K562 (cell line): Measurements from ENCODE around the gene EPHA10. TPM values are rescaled to one million over a fixed set of nuclear protein-coding genes. Genes with fewer than 3 reads are reported as not detected.

Experiments
- CBX1 ChIP-seq: sonication (generic); IDR thresholded peaks from 2 replicates; pipeline ENCODE4 v1.6.1; 2016; ENCODE audit warnings: antibody characterized with exemption, low read depth, mild to moderate bottlenecking
- CTCF ChIP-seq, 3 experiments: IDR thresholded peaks in 2 of 3; conservative IDR thresholded peaks in 1 of 3; 2 replicates each; pipeline ENCODE4 v1.5.1; 2011 to 2012; ENCODE audit warnings: low read length in 3 of 3, mild to moderate bottlenecking in 3 of 3, control low read depth in 2 of 3, improper control_type of control experiment in 1 of 3, inconsistent platforms in 1 of 3, low read depth in 1 of 3, mixed read lengths in 1 of 3, moderate library complexity in 1 of 3; ENCODE audit not compliant: insufficient read depth in 2 of 3
- ELK1 ChIP-seq: sonication (generic); formaldehyde crosslinking; IDR thresholded peaks from 2 replicates; pipeline ENCODE4 v1.8.1; 2022; ENCODE audit warnings: missing genetic modification reagents
- FUS ChIP-seq: fragments of 200-400 bp; formaldehyde crosslinking; optimal IDR thresholded peaks from 2 replicates; pipeline ENCODE3; 2017; ENCODE audit warnings: low read depth, low read length
- NR4A1 ChIP-seq, 2 experiments: fragments of 250-450 bp in 1 of 2; fragments of 450-650 bp in 1 of 2; sonication (Bioruptor Pico) in 1 of 2; IDR thresholded peaks; 2 replicates each; pipeline versions ENCODE4 v1.4.0 to v1.6.1; 2016 to 2020; ENCODE audit warnings: mild to moderate bottlenecking in 2 of 2, missing compliant biosample characterization in 1 of 2, missing genetic modification characterization in 1 of 2, moderate library complexity in 1 of 2
- PTBP1 ChIP-seq: fragments of 200-400 bp; formaldehyde crosslinking; IDR thresholded peaks from 2 replicates; pipeline ENCODE4 v1.6.1; 2017; ENCODE audit warnings: low read depth, low read length
- RFX1 ChIP-seq: fragments of 450-650 bp; IDR thresholded peaks from 2 replicates; pipeline ENCODE4 v1.6.1; 2016; ENCODE audit warnings: mild to moderate bottlenecking, moderate library complexity
- SAFB ChIP-seq: fragments of 200-400 bp; formaldehyde crosslinking; IDR thresholded peaks from 2 replicates; pipeline ENCODE4 v1.6.1; 2017; ENCODE audit warnings: low read depth, low read length, borderline replicate concordance
- SMARCA5 ChIP-seq: fragments of 450-650 bp; IDR thresholded peaks from 2 replicates; pipeline ENCODE4 v1.6.1; 2016
- TARDBP ChIP-seq: fragments of 450-650 bp; IDR thresholded peaks from 2 replicates; pipeline ENCODE4 v1.6.1; 2016
- TEAD2 ChIP-seq: fragments of 450-650 bp; IDR thresholded peaks from 2 replicates; pipeline ENCODE4 v1.6.1; 2016; ENCODE audit warnings: missing genetic modification characterization, control low read depth, missing compliant biosample characterization
- polyA plus RNA-seq, 8 experiments: library from polyadenylated mRNA; depleted of rRNA in 4 of 8; stranded (reverse) in 5 of 8; unstranded in 3 of 8; fragments of >200 nt; fragmentation: Nextera tagmentation in 2 of 8; fragmentation: Illumina TruSeq in 1 of 8; extraction: Ambion mirVana in 2 of 8; extraction: Trizol in 1 of 8; gene quantifications; 2 replicates each; pipeline versions ENCODE4 v1.2.1 to v1.2.3, GENCODE V29; 2011 to 2014; ENCODE audit warnings: inconsistent platforms in 1 of 8, missing spikeins in 1 of 8
- total RNA-seq, 7 experiments: library from RNA; depleted of rRNA in 6 of 7; stranded (reverse); fragments of >200 nt in 6 of 7; fragmentation: Illumina TruSeq in 2 of 7; extraction: Trizol in 2 of 7; gene quantifications; 2 replicates each; pipeline versions ENCODE4 v1.2.1 to v1.2.3, GENCODE V29; 2011 to 2021; ENCODE audit warnings: low replicate concordance in 1 of 7
- TF ChIP-seq, protein P1 (sequence below): sonication (generic); formaldehyde crosslinking; IDR thresholded peaks from 2 replicates; pipeline ENCODE4 v1.8.1; 2023; ENCODE audit warnings: missing genetic modification reagents, mild to moderate bottlenecking, borderline replicate concordance
- TF ChIP-seq, protein P2 (sequence below): sonication (generic); formaldehyde crosslinking; IDR thresholded peaks from 2 replicates; pipeline ENCODE4 v1.8.0; 2022; ENCODE audit warnings: mild to moderate bottlenecking, missing genetic modification reagents, borderline replicate concordance

Gene EPHA10
- total and polyA plus RNA-seq, 9 of the 15 experiments (the other 6 are each of a cell fraction or from before 2014, with no cell fraction given) = 0.03 TPM; not detected in 8

DNA sequence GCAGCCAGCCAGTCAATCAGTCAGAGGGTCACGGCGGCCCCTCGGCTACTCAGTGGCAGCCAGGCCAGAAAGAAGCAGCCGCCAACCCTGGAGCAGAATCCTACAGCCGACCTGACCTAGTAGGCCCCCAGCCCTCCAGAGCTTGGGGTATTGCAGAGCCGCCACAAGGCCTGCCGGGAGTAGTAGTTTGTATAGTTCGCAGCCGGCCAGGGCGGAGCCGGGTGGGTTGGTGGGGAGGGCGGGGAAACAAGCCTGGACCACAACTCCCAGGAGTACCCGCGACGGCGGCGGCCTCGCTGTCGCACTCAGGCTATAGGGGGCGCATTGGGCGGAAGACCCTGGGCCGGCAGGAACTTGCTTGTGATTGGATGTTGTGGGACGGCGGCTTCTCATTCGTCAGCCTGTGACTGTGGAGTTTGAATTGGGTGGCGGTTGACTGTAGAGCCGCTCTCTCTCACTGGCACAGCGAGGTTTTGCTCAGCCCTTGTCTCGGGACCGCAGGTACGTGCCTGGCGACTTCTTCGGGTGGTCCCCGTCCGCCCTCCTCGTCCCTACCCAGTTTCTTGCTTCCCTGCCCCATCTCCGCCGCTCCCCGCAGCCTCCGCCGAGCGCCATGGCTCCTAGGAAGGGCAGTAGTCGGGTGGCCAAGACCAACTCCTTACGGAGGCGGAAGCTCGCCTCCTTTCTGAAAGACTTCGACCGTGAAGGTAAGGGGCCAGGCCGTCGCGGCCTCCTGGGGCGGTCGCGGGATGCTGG, 72.7 kb downstream of the EPHA10 start, which contains the start of gene CDCA8 (continued):
- TF ChIP-seq CTCF (IDR thresholded peaks at IDR 0.05 in 2 of 3, conservative IDR thresholded peaks at IDR 0.05 in 1 of 3; ENCODE audit: insufficient read depth in 2 of 3, low read depth in 1 of 3, low read length in 3 of 3) (peak; percentile 76 to 85 (median 84)), SMARCA5 (no peak), NR4A1 (CRISPR knock-in tag; IDR thresholded peaks at IDR 0.05) (0 out of 2 replicates have a peak, but pooled peaks have one; percentile 50), NR4A1 (tag; IDR thresholded peaks at IDR 0.05) (no peak), TEAD2 (no peak), PTBP1 (no peak), TARDBP (no peak; the same call in 1 of the 2 replicates), SAFB (no peak), ELK1 (CRISPR knock-in tag) (no peak), CBX1 (no peak), RFX1 (no peak), FUS (no peak)
- TF ChIP-seq, protein P1, sequence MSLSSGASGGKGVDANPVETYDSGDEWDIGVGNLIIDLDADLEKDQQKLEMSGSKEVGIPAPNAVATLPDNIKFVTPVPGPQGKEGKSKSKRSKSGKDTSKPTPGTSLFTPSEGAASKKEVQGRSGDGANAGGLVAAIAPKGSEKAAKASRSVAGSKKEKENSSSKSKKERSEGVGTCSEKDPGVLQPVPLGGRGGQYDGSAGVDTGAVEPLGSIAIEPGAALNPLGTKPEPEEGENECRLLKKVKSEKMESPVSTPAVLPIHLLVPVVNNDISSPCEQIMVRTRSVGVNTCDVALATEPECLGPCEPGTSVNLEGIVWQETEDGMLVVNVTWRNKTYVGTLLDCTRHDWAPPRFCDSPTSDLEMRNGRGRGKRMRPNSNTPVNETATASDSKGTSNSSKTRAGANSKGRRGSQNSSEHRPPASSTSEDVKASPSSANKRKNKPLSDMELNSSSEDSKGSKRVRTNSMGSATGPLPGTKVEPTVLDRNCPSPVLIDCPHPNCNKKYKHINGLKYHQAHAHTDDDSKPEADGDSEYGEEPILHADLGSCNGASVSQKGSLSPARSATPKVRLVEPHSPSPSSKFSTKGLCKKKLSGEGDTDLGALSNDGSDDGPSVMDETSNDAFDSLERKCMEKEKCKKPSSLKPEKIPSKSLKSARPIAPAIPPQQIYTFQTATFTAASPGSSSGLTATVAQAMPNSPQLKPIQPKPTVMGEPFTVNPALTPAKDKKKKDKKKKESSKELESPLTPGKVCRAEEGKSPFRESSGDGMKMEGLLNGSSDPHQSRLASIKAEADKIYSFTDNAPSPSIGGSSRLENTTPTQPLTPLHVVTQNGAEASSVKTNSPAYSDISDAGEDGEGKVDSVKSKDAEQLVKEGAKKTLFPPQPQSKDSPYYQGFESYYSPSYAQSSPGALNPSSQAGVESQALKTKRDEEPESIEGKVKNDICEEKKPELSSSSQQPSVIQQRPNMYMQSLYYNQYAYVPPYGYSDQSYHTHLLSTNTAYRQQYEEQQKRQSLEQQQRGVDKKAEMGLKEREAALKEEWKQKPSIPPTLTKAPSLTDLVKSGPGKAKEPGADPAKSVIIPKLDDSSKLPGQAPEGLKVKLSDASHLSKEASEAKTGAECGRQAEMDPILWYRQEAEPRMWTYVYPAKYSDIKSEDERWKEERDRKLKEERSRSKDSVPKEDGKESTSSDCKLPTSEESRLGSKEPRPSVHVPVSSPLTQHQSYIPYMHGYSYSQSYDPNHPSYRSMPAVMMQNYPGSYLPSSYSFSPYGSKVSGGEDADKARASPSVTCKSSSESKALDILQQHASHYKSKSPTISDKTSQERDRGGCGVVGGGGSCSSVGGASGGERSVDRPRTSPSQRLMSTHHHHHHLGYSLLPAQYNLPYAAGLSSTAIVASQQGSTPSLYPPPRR = 0 out of 2 replicates have a peak, but pooled peaks have one; percentile 76
- TF ChIP-seq, protein P2, sequence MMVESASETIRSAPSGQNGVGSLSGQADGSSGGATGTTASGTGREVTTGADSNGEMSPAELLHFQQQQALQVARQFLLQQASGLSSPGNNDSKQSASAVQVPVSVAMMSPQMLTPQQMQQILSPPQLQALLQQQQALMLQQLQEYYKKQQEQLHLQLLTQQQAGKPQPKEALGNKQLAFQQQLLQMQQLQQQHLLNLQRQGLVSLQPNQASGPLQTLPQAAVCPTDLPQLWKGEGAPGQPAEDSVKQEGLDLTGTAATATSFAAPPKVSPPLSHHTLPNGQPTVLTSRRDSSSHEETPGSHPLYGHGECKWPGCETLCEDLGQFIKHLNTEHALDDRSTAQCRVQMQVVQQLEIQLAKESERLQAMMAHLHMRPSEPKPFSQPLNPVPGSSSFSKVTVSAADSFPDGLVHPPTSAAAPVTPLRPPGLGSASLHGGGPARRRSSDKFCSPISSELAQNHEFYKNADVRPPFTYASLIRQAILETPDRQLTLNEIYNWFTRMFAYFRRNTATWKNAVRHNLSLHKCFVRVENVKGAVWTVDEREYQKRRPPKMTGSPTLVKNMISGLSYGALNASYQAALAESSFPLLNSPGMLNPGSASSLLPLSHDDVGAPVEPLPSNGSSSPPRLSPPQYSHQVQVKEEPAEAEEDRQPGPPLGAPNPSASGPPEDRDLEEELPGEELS = peak; percentile 81
